SK-N-SH treated with all-trans-retinoic acid at 6 μM for 48 hours (cell line): Measurements from ENCODE around the gene IL6ST.

Experiments used
- ATAC-seq: fragments of 200-7000 bp; cut with Tn5 transposase; 3 replicates; pipeline ENCODE4 v1.9.1; 2020; ENCODE audit warnings: mild to moderate bottlenecking, moderate library complexity
- ARNTL ChIP-seq: fragments of 450-650 bp; formaldehyde crosslinking; IDR thresholded peaks from 2 replicates; pipeline ENCODE4 v1.5.0; 2020; ENCODE audit warnings: low read depth, mild to moderate bottlenecking, moderate library complexity, borderline replicate concordance
- BACH2 ChIP-seq: fragments of 250-450 bp; sonication (Bioruptor Pico); IDR thresholded peaks from 2 replicates; pipeline ENCODE4 v1.9.0; 2021; ENCODE audit warnings: mild to moderate bottlenecking, borderline replicate concordance
- CSDC2 ChIP-seq: fragments of 250-450 bp; sonication (Bioruptor Pico); IDR thresholded peaks from 2 replicates; pipeline ENCODE4 v1.5.0; 2020; ENCODE audit warnings: mild to moderate bottlenecking, moderate library complexity
- CSRNP3 ChIP-seq: fragments of 250-450 bp; sonication (Bioruptor Pico); IDR thresholded peaks from 2 replicates; pipeline ENCODE4 v1.5.1; 2021; ENCODE audit warnings: mild to moderate bottlenecking, moderate library complexity
- ESRRG ChIP-seq: fragments of 250-450 bp; sonication (Bioruptor Pico); IDR thresholded peaks from 2 replicates; pipeline ENCODE4 v1.6.1; 2021; ENCODE audit warnings: mild to moderate bottlenecking
- GLIS3 ChIP-seq: fragments of 250-450 bp; sonication (Bioruptor Pico); IDR thresholded peaks from 2 replicates; pipeline ENCODE4 v1.5.0; 2020; ENCODE audit warnings: mild to moderate bottlenecking, moderate library complexity
- ISL1 ChIP-seq: fragments of 250-450 bp; sonication (Bioruptor Pico); IDR thresholded peaks from 2 replicates; pipeline ENCODE4 v2.1.2; 2022; ENCODE audit warnings: mild to moderate bottlenecking, moderate library complexity
- OSR1 ChIP-seq: fragments of 250-450 bp; sonication (Bioruptor Pico); IDR thresholded peaks from 2 replicates; pipeline ENCODE4 v1.8.0; 2022; ENCODE audit warnings: moderate library complexity, mild to moderate bottlenecking, inconsistent platforms
- PPARA ChIP-seq: fragments of 250-450 bp; sonication (Bioruptor Pico); IDR thresholded peaks from 2 replicates; pipeline ENCODE4 v1.5.0; 2020; ENCODE audit warnings: mild to moderate bottlenecking, borderline replicate concordance
- RARB ChIP-seq: fragments of 250-450 bp; sonication (Bioruptor Pico); IDR thresholded peaks from 2 replicates; pipeline ENCODE4 v1.8.0; 2021; ENCODE audit warnings: mild to moderate bottlenecking, moderate library complexity
- TCF4 ChIP-seq: fragments of 250-450 bp; sonication (Bioruptor Pico); IDR thresholded peaks from 2 replicates; pipeline ENCODE4 v1.8.0; 2021; ENCODE audit warnings: mild to moderate bottlenecking, moderate library complexity, borderline replicate concordance
- TOX ChIP-seq: fragments of 250-450 bp; sonication (Bioruptor Pico); IDR thresholded peaks from 2 replicates; pipeline ENCODE4 v1.8.0; 2021; ENCODE audit warnings: mild to moderate bottlenecking, moderate library complexity, borderline replicate concordance
- ZC3H10 ChIP-seq: fragments of 250-450 bp; sonication (Bioruptor Pico); IDR thresholded peaks from 2 replicates; pipeline ENCODE4 v1.5.1; 2021; ENCODE audit warnings: mild to moderate bottlenecking, moderate library complexity
- ZNF565 ChIP-seq: fragments of 450-650 bp; formaldehyde crosslinking; conservative IDR thresholded peaks from 2 replicates; pipeline ENCODE4 v1.5.0; 2020; ENCODE audit warnings: low read depth, mild to moderate bottlenecking, moderate library complexity
- ZNF70 ChIP-seq: fragments of 450-650 bp; formaldehyde crosslinking; IDR thresholded peaks from 2 replicates; pipeline ENCODE4 v1.5.0; 2020; ENCODE audit warnings: mild to moderate bottlenecking, moderate library complexity
- ZNF8 ChIP-seq: fragments of 450-650 bp; formaldehyde crosslinking; IDR thresholded peaks from 2 replicates; pipeline ENCODE4 v1.5.0; 2020; ENCODE audit warnings: mild to moderate bottlenecking, moderate library complexity
- TF ChIP-seq, protein P1 (sequence below): fragments of 250-450 bp; sonication (Bioruptor Pico); IDR thresholded peaks from 2 replicates; pipeline ENCODE4 v1.8.0; 2020; ENCODE audit warnings: mild to moderate bottlenecking, moderate library complexity, borderline replicate concordance
- TF ChIP-seq, protein P2 (sequence below): fragments of 250-450 bp; sonication (Bioruptor Pico); IDR thresholded peaks from 2 replicates; pipeline ENCODE4 v1.8.0; 2021; ENCODE audit warnings: low read depth, mild to moderate bottlenecking, moderate library complexity, borderline replicate concordance
- TF ChIP-seq, protein P3 (sequence below): fragments of 250-450 bp; sonication (Bioruptor Pico); IDR thresholded peaks from 2 replicates; pipeline ENCODE4 v1.5.1; 2020; ENCODE audit warnings: low read depth, mild to moderate bottlenecking, moderate library complexity

Gene IL6ST

GRCh38 chr5:55913466-55914413 lies 81.0 kb downstream of the IL6ST start:
- TF ChIP-seq ZNF8 (CRISPR knock-in tag) (no peak), ZNF70 (CRISPR knock-in tag) (no peak), GLIS3 (no peak), BACH2 (CRISPR knock-in tag) (no peak), ZNF565 (no peak), OSR1 (no peak), ESRRG (no peak), ARNTL (no peak), TCF4 (CRISPR knock-in tag) (no peak), TOX (no peak), CSRNP3 (CRISPR knock-in tag) (no peak), PPARA (no peak), CSDC2 (CRISPR knock-in tag) (no peak), ZC3H10 (CRISPR knock-in tag) (no peak), RARB (no peak)
- TF ChIP-seq, protein P1, sequence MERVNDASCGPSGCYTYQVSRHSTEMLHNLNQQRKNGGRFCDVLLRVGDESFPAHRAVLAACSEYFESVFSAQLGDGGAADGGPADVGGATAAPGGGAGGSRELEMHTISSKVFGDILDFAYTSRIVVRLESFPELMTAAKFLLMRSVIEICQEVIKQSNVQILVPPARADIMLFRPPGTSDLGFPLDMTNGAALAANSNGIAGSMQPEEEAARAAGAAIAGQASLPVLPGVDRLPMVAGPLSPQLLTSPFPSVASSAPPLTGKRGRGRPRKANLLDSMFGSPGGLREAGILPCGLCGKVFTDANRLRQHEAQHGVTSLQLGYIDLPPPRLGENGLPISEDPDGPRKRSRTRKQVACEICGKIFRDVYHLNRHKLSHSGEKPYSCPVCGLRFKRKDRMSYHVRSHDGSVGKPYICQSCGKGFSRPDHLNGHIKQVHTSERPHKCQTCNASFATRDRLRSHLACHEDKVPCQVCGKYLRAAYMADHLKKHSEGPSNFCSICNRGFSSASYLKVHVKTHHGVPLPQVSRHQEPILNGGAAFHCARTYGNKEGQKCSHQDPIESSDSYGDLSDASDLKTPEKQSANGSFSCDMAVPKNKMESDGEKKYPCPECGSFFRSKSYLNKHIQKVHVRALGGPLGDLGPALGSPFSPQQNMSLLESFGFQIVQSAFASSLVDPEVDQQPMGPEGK (CRISPR knock-in tag) = no peak
- TF ChIP-seq, protein P2, sequence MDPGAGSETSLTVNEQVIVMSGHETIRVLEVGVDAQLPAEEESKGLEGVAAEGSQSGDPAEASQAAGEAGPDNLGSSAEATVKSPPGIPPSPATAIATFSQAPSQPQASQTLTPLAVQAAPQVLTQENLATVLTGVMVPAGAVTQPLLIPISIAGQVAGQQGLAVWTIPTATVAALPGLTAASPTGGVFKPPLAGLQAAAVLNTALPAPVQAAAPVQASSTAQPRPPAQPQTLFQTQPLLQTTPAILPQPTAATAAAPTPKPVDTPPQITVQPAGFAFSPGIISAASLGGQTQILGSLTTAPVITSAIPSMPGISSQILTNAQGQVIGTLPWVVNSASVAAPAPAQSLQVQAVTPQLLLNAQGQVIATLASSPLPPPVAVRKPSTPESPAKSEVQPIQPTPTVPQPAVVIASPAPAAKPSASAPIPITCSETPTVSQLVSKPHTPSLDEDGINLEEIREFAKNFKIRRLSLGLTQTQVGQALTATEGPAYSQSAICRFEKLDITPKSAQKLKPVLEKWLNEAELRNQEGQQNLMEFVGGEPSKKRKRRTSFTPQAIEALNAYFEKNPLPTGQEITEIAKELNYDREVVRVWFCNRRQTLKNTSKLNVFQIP (CRISPR knock-in tag) = no peak
- no peak for ATAC-seq

DNA sequence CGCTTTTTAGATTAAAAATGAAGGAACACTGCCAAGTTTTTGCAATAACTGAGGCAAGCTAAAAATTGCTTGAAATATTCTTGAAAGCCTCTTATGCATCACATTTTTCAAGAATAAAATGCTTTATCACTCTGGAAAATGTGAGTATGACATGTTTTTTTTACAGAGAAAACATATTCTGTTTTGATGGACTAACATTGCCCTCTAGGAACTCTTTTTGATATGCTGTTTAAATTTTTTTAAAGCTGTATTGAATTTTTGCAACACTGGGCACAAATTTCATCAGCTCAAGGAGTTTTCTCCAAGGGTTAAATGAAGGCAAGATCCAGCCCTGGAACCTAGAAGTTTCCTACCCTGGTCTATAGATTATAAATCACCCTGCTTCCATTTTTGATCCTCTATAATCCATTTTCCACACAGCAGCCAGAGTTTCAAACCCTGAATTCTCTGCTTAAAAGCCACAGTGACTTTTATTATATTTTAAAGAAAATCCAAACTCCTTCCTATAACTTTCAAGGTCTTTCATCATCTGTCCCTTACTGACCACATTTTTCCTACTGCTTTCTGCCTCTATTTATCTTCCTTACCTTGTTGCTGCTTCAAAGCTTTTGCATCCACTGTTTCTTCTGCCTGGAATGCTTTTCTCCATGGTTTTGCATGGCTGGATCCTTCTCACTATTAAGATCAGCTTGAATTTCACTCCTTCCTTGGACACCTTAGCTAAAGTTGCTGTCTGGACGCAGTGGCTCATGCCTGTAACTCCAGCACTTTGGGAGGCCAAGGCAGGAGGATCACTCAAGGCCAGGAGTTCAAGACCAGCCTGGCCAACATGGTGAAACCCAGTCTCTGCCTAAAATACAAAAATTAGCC lies 82.7 kb downstream of the IL6ST start:
- no peak for ATAC-seq

More for the DNA sequence above, 82.7 kb downstream of the IL6ST start:
- TF ChIP-seq, protein P3, sequence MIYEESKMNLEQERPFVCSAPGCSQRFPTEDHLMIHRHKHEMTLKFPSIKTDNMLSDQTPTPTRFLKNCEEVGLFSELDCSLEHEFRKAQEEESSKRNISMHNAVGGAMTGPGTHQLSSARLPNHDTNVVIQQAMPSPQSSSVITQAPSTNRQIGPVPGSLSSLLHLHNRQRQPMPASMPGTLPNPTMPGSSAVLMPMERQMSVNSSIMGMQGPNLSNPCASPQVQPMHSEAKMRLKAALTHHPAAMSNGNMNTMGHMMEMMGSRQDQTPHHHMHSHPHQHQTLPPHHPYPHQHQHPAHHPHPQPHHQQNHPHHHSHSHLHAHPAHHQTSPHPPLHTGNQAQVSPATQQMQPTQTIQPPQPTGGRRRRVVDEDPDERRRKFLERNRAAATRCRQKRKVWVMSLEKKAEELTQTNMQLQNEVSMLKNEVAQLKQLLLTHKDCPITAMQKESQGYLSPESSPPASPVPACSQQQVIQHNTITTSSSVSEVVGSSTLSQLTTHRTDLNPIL (CRISPR knock-in tag) = no peak
- TF ChIP-seq, protein P1 (CRISPR knock-in tag) = no peak
- TF ChIP-seq OSR1 = no peak
- TF ChIP-seq TOX = no peak
- no peak for TF ChIP-seq ZNF8 (CRISPR knock-in tag)
- TF ChIP-seq ZNF70 (CRISPR knock-in tag) = no peak
- no peak for TF ChIP-seq GLIS3
- TF ChIP-seq CSRNP3 (CRISPR knock-in tag) = no peak
- TF ChIP-seq ISL1 = no peak
- no peak for TF ChIP-seq RARB
- TF ChIP-seq CSDC2 (CRISPR knock-in tag) = no peak
